AG10803 (cell line): Measurements from ENCODE around the gene MAN1C1.

ENCODE experiments used
- DNase-seq: peaks from one replicate; pipeline ENCODE4 v3.0.0; 2010; ENCODE audit warnings: low read depth
- H3K4me3 ChIP-seq: 2 replicates; pipeline ENCODE4 v1.5.1; 2011; ENCODE audit warnings: mild to moderate bottlenecking, low read length, control low read depth
- CTCF ChIP-seq: conservative IDR thresholded peaks from 2 replicates; pipeline ENCODE4 v1.5.1; 2011; ENCODE audit warnings: mild to moderate bottlenecking, low read length, control low read depth, inconsistent platforms

MAN1C1 gene

GRCh38 chr1:25703671-25704266, 87.2 kb downstream of the MAN1C1 start:
- no peak overlapping the region for H3K4me3 ChIP-seq
- no peak for DNase-seq
- TF ChIP-seq CTCF: no peak

GRCh38 chr1:25704267-25704691, 87.7 kb downstream of the MAN1C1 start:
- H3K4me3 ChIP-seq: no peak overlapping the region
- no peak for DNase-seq
- TF ChIP-seq CTCF: no peak

GRCh38 chr1:25705699-25706098, 89.1 kb downstream of the MAN1C1 start:
- H3K4me3 ChIP-seq: no peak overlapping the region
- DNase-seq: no peak

GRCh38 chr1:25706146-25707089, 89.8 kb downstream of the MAN1C1 start:
- no peak overlapping the region for H3K4me3 ChIP-seq
- no peak for DNase-seq
- no peak for TF ChIP-seq CTCF

More at GRCh38 chr1:25705699-25706098, 89.1 kb downstream of the MAN1C1 start:
- TF ChIP-seq CTCF: no peak

GRCh38 chr1:25707280-25708016, 90.9 kb downstream of the MAN1C1 start:
- DNase-seq: peak; percentile 63
- TF ChIP-seq CTCF: no peak
- H3K4me3 ChIP-seq: no peak overlapping the region

GRCh38 chr1:25710583-25711347, 94.2 kb downstream of the MAN1C1 start:
- no peak for DNase-seq
- TF ChIP-seq CTCF: no peak
- H3K4me3 ChIP-seq: no peak overlapping the region
